ENCODE measurements around the gene FOXL3.

DNA sequence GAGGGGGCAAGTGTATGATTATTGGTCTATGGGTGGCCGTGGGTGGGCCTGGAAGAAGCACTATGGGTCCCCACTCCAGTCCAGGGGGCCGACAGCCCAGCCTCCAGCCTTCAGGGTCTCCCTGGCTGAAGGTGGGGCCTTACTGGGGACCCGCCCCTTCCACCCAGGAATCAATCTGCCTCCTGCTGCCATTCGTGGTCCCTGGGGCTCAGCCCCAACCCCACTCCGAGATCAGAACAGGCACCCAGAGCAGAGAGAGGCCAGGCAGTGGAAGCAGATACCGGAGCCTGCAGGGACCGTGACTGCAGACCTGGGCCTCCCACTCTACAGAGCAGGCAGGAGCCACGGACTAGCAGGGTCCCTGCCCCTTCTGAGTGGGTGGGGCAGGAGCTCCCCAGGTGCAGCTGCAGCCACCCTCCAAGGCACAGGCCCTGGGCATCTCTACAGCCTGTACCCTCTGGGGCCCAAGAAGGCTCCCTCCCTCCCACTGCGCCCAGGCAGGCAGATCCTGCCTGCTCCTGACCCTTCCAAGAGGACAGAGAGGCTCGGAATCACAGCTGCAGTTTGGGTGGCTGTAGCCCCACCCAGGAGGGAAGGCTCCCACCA is 13.6 kb upstream of the FOXL3 start:
- TF ChIP-seq, protein P1, sequence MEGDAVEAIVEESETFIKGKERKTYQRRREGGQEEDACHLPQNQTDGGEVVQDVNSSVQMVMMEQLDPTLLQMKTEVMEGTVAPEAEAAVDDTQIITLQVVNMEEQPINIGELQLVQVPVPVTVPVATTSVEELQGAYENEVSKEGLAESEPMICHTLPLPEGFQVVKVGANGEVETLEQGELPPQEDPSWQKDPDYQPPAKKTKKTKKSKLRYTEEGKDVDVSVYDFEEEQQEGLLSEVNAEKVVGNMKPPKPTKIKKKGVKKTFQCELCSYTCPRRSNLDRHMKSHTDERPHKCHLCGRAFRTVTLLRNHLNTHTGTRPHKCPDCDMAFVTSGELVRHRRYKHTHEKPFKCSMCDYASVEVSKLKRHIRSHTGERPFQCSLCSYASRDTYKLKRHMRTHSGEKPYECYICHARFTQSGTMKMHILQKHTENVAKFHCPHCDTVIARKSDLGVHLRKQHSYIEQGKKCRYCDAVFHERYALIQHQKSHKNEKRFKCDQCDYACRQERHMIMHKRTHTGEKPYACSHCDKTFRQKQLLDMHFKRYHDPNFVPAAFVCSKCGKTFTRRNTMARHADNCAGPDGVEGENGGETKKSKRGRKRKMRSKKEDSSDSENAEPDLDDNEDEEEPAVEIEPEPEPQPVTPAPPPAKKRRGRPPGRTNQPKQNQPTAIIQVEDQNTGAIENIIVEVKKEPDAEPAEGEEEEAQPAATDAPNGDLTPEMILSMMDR (IDR thresholded peaks at IDR 0.05 in 2 of 3, conservative IDR thresholded peaks at IDR 0.05 in 1 of 3; ENCODE audit: borderline replicate concordance in 1 of 3, insufficient read depth in 1 of 3, low read depth in 2 of 3, low read length in 2 of 3), result no peak
- TF ChIP-seq EZH2 (IDR thresholded peaks at IDR 0.05) (no peak), POLR2AphosphoS5 (IDR thresholded peaks at IDR 0.05; ENCODE audit: low read depth, low read length) (no peak), TCF7L2 (IDR thresholded peaks at IDR 0.05; ENCODE audit: borderline replicate concordance, extremely low read depth, insufficient read depth, insufficient read length) (no peak), JUND (IDR thresholded peaks at IDR 0.05) (no peak), POLR2A (IDR thresholded peaks at IDR 0.05; ENCODE audit: borderline replicate concordance, extremely low read depth, insufficient read depth, insufficient read length) (no peak), FOSL1 (IDR thresholded peaks at IDR 0.05; ENCODE audit: low read depth) (no peak), EGR1 (IDR thresholded peaks at IDR 0.05; ENCODE audit: low read depth) (no peak), ELF1 (IDR thresholded peaks at IDR 0.05; ENCODE audit: borderline replicate concordance, low read depth) (no peak), ZNF274 (IDR thresholded peaks at IDR 0.05; ENCODE audit: low read depth, low read length) (no peak), CBX3 (IDR thresholded peaks at IDR 0.05; ENCODE audit: low read depth) (no peak), EZH2phosphoT487 (IDR thresholded peaks at IDR 0.05; ENCODE audit: borderline replicate concordance) (no peak)
- TF ChIP-seq, protein P2, sequence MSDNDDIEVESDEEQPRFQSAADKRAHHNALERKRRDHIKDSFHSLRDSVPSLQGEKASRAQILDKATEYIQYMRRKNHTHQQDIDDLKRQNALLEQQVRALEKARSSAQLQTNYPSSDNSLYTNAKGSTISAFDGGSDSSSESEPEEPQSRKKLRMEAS (IDR thresholded peaks at IDR 0.05), result no peak
- TF ChIP-seq, protein P3, sequence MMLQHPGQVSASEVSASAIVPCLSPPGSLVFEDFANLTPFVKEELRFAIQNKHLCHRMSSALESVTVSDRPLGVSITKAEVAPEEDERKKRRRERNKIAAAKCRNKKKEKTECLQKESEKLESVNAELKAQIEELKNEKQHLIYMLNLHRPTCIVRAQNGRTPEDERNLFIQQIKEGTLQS (IDR thresholded peaks at IDR 0.05), result no peak
